Inferior parietal cortex (tissue), 1 donor: ENCODE results near the gene TLNRD1.
A peak's percentile ranks its signal among the peaks of the same experiment; 100 is the strongest.

Source experiments
- DNase-seq: peaks from one replicate; pipeline ENCODE4 v3.0.0-alpha.2; 2016; ENCODE audit errors: extremely low spot score

The TLNRD1 gene

GRCh38 chr15:80977627-80978036 is 23.1 kb upstream of the TLNRD1 start:
- peak; percentile 68 for DNase-seq

GRCh38 chr15:80978685-80979329 is 21.9 kb upstream of the TLNRD1 start:
- no peak for DNase-seq

- DNase-seq, result no peak
Observed at GRCh38 chr15:80979538-80980200, 21.1 kb upstream of the TLNRD1 start.

GRCh38 chr15:80982205-80982604 is 18.5 kb upstream of the TLNRD1 start:
- no peak for DNase-seq

- no peak for DNase-seq
Observed at GRCh38 chr15:80982839-80983238, 17.9 kb upstream of the TLNRD1 start.

- no peak for DNase-seq
Observed at GRCh38 chr15:80984856-80985255, 15.9 kb upstream of the TLNRD1 start.

GRCh38 chr15:80985981-80986380 is 14.7 kb upstream of the TLNRD1 start:
- no peak for DNase-seq

- DNase-seq, result no peak
Observed at GRCh38 chr15:80986487-80986886, 14.2 kb upstream of the TLNRD1 start.

- DNase-seq, result no peak
Observed at GRCh38 chr15:80988148-80988796, 12.5 kb upstream of the TLNRD1 start.

- DNase-seq, result no peak
Observed at GRCh38 chr15:80989081-80989517, 11.6 kb upstream of the TLNRD1 start.

GRCh38 chr15:80989518-80990478 is 10.9 kb upstream of the TLNRD1 start, which contains the start of gene MESD:
Gene MESD, minus strand, starts transcription at chr15:80989819. Its CDS starts 28 bp downstream, at chr15:80989791.
- DNase-seq, result peak; percentile 89

- no peak for DNase-seq
Observed at GRCh38 chr15:80990955-80991354, 9.8 kb upstream of the TLNRD1 start.

GRCh38 chr15:80991421-80991820 is 9.3 kb upstream of the TLNRD1 start:
- DNase-seq, result peak; percentile 75

GRCh38 chr15:80992006-80992405 is 8.7 kb upstream of the TLNRD1 start:
- no peak for DNase-seq

- no peak for DNase-seq
Observed at GRCh38 chr15:80992441-80992840, 8.3 kb upstream of the TLNRD1 start.

- no peak for DNase-seq
Observed at GRCh38 chr15:80996247-80996646, 4.5 kb upstream of the TLNRD1 start.

GRCh38 chr15:80997692-80998091 is 3.0 kb upstream of the TLNRD1 start:
- no peak for DNase-seq

- DNase-seq, result no peak
Observed at GRCh38 chr15:80998251-80998650, 2.5 kb upstream of the TLNRD1 start.

GRCh38 chr15:80999623-81000036 is 1.1 kb upstream of the TLNRD1 start:
- no peak for DNase-seq

GRCh38 chr15:81000144-81000623 is 539 bp upstream of the TLNRD1 start:
- DNase-seq, result no peak

GRCh38 chr15:81001152-81002008 is 657 bp downstream of the TLNRD1 start:
- no peak for DNase-seq
